Stimulated activated naive CD8-positive, alpha-beta T cell treated with anti-CD3 and anti-CD28 coated beads, Interleukin-15, amount 100 ng/mL, for 72 hours (primary cell): ENCODE data around the gene GMDS.

Experiments
- ATAC-seq: fragments of 150-1000 bp; cut with Tn5 transposase; 2 replicates; pipeline ENCODE4 v1.10.0; 2021; ENCODE audit warnings: mild to moderate bottlenecking, moderate library complexity
- DNase-seq, 2 donors: peaks; one replicate each; pipeline ENCODE4 v3.0.0; 2021 to 2022
- H3K27ac Mint-ChIP-seq, 2 donors: one replicate each; pipeline ENCODE4 v1.8.0; 2022; ENCODE audit warnings: mild to moderate bottlenecking in 2 of 2, mixed read lengths in 2 of 2, moderate library complexity in 2 of 2
- H3K27me3 Mint-ChIP-seq: one replicate; pipeline ENCODE4 v1.8.0; 2022; ENCODE audit warnings: mixed read lengths
- H3K4me1 Mint-ChIP-seq: one replicate; pipeline ENCODE4 v1.8.0; 2022; ENCODE audit warnings: mild to moderate bottlenecking, mixed read lengths
- H3K4me3 Mint-ChIP-seq, 2 donors: one replicate each; pipeline ENCODE4 v1.8.0; 2022; ENCODE audit warnings: mild to moderate bottlenecking in 2 of 2, mixed read lengths in 2 of 2, moderate library complexity in 1 of 2
- H3K9me3 Mint-ChIP-seq, 2 donors: one replicate each; pipeline ENCODE4 v1.8.0; 2022; ENCODE audit warnings: mixed read lengths in 2 of 2

GMDS gene

DNA sequence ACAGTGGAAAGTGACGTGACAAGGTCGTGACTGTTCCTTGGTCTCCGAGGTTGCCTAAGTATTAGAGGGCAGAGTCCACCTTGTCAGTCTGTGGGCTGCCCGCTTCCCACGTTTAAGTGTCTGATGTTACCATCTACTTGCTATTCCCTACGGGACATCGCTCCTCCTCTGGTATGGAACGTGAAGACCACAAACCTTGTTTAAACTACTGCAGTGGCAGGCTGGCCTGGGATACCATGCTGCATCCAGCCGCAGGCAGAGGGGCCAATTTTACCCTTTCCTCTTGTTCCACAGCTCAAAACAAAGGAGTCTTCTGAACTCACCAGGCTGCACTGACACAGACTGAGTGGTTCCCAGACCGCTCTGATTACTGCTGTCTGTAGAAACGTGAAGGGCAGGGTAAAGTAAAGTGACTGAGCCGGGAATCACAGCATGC, 359.8 kb downstream of the GMDS start:
- H3K4me3 Mint-ChIP-seq: no peak overlapping the region
- H3K9me3 Mint-ChIP-seq: peaks cover 0 to 5% of the 10 kb centered on the region in 2 donors
- H3K4me1 Mint-ChIP-seq: peaks cover 6% of the 10 kb centered on the region
- H3K27me3 Mint-ChIP-seq: no peaks in the 10 kb centered on the region
- ATAC-seq (no peak), DNase-seq (no peak)
- H3K27ac Mint-ChIP-seq: no peak overlapping the region

DNA sequence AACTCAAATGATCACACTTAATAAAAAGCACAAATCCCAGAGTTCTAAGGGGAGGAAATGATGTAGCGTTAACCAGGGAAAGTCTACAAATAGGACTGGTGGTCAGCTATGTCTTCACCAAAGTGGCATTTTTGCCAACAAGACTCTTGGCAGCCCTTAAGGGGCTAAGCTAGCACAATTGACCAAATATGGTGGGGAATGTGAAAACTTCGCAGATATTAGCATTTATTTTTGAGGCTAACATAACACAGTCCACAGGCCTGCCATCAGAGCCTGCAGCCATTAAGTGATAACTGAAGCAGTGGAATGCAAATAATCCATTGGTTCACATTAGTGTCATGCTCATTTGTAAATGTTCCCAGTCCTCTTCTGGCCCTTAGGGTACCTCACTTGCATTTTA, 361.1 kb downstream of the GMDS start:
- Mint-ChIP-seq H3K4me1 (no peaks in the 10 kb centered on the region), H3K27ac (no peak overlapping the region), H3K27me3 (no peaks in the 10 kb centered on the region), H3K4me3 (no peak overlapping the region), H3K9me3 (no peaks in the 10 kb centered on the region)
- ATAC-seq (no peak), DNase-seq (no peak)

DNA sequence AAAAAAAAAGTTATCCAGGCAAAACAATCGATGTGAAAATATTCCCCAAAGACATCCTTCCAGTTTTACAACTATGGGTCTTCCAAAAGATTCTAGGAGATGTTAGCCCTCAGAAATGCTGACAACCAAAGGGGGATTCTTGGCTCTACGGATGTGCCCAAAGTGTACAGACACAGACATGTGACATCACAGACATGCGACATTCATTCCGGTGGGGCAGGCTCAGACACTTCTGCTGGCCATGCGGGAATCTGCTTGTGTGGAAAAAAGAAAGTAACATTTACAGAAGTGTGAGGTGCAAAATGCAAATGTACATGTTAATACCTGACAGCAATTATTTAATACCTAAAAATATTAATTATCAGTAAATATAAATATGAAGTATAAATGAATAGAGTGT, 367.1 kb downstream of the GMDS start:
- no peak for DNase-seq
- Mint-ChIP-seq H3K27me3 (no peaks in the 10 kb centered on the region), H3K27ac (no peak overlapping the region), H3K9me3 (no peaks in the 10 kb centered on the region), H3K4me3 (no peak overlapping the region), H3K4me1 (no peaks in the 10 kb centered on the region)
- ATAC-seq: no peak

GRCh38 chr6:1873781-1874180, 371.6 kb downstream of the GMDS start:
- Mint-ChIP-seq H3K4me3 (no peak overlapping the region), H3K27ac (peak overlapping the region in 1 of 2 donors; percentile 27), H3K9me3 (no peaks in the 10 kb centered on the region), H3K4me1 (no peaks in the 10 kb centered on the region), H3K27me3 (no peaks in the 10 kb centered on the region)
- no peak for ATAC-seq
- DNase-seq: no peak

DNA sequence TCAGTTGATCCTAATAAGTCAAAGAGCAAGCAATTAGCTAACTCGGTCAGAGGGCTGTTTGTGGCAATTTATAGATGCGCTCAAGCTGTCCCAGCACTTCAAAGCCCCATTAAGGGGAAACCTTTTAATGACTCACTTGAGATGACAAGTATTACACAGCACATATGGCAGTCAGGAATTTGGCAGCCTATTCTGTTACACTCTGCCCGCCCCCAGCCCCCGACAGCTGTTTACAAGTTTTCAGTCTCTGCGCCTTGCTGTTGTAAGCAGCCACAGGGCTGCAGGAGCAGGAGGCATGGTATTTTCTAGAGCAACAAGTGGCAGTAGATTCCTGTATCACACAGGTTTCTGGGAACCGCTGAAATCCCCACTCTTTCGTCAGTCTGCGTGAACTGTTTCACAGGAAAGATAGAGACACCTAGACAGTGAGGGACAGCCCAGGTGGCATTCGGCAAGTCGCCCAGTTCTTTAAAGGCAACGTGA, 372.7 kb downstream of the GMDS start:
- no peaks in the 10 kb centered on the region for H3K27me3 Mint-ChIP-seq

DNA sequence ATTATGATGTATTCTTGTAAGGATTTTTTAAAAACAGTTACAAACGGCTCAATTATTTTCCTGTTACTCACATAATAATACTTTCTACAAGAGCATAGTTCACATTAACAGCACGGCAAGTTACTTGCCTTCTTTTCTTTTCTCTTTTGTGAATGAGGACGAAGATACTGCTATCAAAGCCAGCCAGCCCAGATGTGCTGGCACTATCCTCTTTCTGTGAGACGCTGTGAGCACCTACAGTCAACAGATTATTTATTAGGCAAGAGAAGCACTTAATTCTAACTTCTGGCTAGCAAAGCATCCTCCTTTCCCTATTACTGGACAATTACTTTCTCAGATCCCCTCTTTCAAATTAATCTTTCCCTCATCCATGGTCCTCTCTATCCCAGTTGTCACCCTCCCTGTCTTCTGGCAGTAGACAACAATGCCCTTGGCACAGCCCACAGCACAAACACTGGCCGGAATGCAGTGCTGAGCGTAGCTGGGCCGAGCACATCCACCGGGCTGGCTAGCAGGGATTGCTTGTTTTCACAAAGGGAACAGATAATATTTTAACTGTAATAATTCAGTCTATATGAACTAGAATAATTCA, 373.6 kb downstream of the GMDS start:
- H3K4me3 Mint-ChIP-seq: no peak overlapping the region
- ATAC-seq (no peak), DNase-seq (no peak)
- H3K4me1 Mint-ChIP-seq: no peaks in the 10 kb centered on the region
- no peaks in the 10 kb centered on the region for H3K9me3 Mint-ChIP-seq
- H3K27me3 Mint-ChIP-seq: no peaks in the 10 kb centered on the region
- H3K27ac Mint-ChIP-seq: no peak overlapping the region

More for the DNA sequence above, 372.7 kb downstream of the GMDS start:
- ATAC-seq: no peak
- Mint-ChIP-seq H3K4me3 (no peak overlapping the region), H3K4me1 (no peaks in the 10 kb centered on the region), H3K9me3 (no peaks in the 10 kb centered on the region), H3K27ac (no peak overlapping the region)
- DNase-seq: no peak

DNA sequence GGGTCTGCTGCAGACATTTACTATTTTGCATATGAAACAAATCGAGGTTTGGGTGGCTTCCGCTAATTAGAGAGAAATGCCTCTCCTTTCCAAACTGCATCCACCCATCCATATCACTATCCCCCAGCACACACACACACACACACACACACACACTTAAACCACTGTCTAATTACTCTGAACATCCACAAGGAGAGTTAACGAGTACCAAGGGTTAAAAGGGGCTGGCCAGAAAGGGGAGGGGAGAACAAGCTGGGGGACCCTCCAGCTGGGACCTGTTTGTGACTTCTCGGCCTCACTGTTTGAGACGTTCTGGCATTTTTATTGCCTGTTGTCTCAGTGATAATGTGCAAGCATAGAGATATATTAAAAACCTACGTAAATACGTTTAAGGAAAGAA, 374.5 kb downstream of the GMDS start:
- DNase-seq (no peak), ATAC-seq (no peak)
- no peaks in the 10 kb centered on the region for H3K9me3 Mint-ChIP-seq
- H3K4me3 Mint-ChIP-seq: no peak overlapping the region
- no peaks in the 10 kb centered on the region for H3K27me3 Mint-ChIP-seq
- H3K27ac Mint-ChIP-seq: no peak overlapping the region
- no peaks in the 10 kb centered on the region for H3K4me1 Mint-ChIP-seq

DNA sequence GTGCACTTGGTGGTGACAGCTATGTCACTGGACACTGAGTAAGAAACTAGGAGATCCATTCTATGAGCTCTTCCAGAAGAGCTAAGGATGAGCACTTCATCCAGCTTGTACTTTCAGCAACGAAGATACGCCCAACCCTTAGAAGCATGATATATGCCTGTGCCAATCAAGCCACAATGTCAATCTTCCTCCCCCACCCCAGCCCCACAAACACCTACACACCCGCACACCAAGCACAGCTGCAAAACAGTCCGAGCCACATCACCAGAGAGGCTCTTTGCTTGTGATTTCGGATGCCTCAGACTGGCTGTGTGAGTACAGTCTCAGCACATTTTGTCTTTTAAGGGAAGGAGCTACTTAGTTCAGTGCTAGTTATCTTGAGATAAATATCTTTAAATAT, 375.2 kb downstream of the GMDS start:
- no peak overlapping the region for H3K27ac Mint-ChIP-seq
- no peak overlapping the region for H3K4me3 Mint-ChIP-seq

DNA sequence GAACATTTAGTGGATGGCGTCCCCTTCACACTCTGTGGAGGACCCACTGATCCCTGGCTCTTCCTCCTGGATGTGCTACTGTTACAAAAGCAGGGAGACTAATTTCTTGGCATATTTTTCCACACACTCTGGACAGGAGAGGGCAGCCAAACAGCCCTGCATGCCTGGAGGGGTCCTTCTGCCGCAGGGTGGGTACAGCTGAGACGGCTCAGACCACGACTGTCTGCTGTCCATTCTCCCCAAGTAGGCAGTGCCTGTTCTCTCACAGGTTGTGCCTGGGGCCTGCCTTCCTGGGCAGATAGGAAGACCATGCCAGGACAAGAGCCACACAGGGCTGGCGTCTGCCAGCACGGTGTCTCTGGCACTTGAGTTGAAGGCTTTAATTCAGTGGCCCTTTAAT, 375.6 kb downstream of the GMDS start:
- Mint-ChIP-seq H3K27ac (no peak overlapping the region), H3K27me3 (no peaks in the 10 kb centered on the region), H3K4me1 (no peaks in the 10 kb centered on the region), H3K4me3 (no peak overlapping the region), H3K9me3 (no peaks in the 10 kb centered on the region)
- no peak for DNase-seq
- ATAC-seq: no peak

More for the DNA sequence above, 375.2 kb downstream of the GMDS start:
- Mint-ChIP-seq H3K4me1 (no peaks in the 10 kb centered on the region), H3K9me3 (no peaks in the 10 kb centered on the region), H3K27me3 (no peaks in the 10 kb centered on the region)
- no peak for ATAC-seq
- no peak for DNase-seq

DNA sequence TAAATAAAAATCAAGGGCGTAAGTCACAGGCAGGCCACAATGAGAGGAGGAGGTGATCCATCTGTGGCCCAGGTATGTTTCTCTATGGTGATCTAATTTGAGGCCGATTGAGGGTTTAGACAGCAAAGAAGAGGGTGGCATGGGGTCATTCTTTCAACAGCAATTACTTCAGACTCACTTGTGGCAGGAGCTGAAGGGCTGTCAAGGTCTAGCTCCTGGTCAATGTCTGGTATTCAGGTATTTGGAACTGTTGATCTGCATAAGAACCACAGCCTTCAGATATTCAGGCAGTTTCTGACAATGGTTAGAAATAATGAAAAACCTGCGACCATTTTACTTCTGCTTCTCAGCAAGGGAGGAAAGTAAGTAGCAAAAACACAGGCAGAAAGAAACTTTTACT, 376.1 kb downstream of the GMDS start:
- no peak overlapping the region for H3K27ac Mint-ChIP-seq
- H3K4me1 Mint-ChIP-seq: no peaks in the 10 kb centered on the region
- DNase-seq (no peak), ATAC-seq (no peak)
- no peak overlapping the region for H3K4me3 Mint-ChIP-seq
- no peaks in the 10 kb centered on the region for H3K9me3 Mint-ChIP-seq
- no peaks in the 10 kb centered on the region for H3K27me3 Mint-ChIP-seq

DNA sequence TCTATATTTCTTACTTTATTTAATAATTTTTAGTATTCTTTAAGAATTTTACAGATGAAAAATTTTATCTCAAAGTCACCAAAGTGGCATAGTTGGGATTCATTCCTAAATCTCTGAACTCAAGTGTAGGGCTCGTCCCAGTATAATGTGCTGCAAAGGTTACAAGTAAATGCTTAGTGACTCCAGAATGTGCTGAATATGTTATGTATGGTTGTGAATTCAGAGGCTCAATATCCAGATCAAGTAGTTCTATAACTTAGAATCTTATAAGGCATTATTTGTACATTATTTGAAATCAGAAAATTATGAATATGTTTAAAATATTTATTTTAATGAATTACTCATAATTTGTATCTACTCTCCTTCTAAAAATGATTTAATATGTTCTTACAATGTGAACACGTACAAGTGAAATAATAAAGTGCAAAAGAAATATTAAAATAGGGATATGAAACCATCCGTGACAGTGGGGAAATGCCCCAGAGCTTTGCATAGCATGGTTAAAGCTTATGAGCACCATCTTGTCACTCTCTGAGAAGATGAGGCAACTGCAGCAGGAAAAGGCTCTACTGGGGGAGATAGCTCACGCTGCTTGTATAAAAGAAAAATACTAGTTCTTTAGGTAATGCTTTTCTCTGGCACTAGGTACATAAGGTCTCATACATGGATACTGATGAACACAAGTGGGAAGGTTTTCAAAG, 376.7 kb downstream of the GMDS start:
- no peak for ATAC-seq
- Mint-ChIP-seq H3K4me1 (no peaks in the 10 kb centered on the region), H3K9me3 (no peaks in the 10 kb centered on the region), H3K4me3 (no peak overlapping the region), H3K27me3 (no peaks in the 10 kb centered on the region), H3K27ac (no peak overlapping the region)
- no peak for DNase-seq

DNA sequence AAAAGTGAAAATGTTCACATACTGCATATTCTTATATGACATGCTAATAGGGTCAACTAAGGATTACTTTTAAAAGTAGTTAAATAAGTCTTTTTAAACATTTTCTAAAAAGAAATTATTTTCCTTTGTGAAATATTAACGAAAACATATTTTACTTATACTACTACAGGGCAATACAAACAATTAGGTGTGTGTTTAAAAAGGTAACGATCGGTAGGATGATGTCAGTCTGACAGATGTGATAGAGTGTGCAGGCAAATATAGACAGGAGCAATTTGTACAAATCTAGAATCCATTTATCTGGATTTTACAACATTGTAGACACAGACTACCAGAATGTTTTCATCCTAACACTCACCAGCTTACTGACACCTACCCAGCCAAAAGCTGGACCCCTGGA, 378.2 kb downstream of the GMDS start:
- H3K27ac Mint-ChIP-seq: no peak overlapping the region

GRCh38 chr6:1865585-1865984, 379.8 kb downstream of the GMDS start:
- no peak for DNase-seq
- Mint-ChIP-seq H3K9me3 (no peaks in the 10 kb centered on the region), H3K27ac (peak overlapping the region in 1 of 2 donors; percentile 16), H3K4me3 (no peak overlapping the region), H3K27me3 (no peaks in the 10 kb centered on the region), H3K4me1 (no peaks in the 10 kb centered on the region)
- ATAC-seq: no peak

More for the DNA sequence above, 378.2 kb downstream of the GMDS start:
- ATAC-seq (no peak), DNase-seq (no peak)
- H3K4me1 Mint-ChIP-seq: no peaks in the 10 kb centered on the region
- H3K27me3 Mint-ChIP-seq: no peaks in the 10 kb centered on the region
- H3K9me3 Mint-ChIP-seq: no peaks in the 10 kb centered on the region
- H3K4me3 Mint-ChIP-seq: no peak overlapping the region

DNA sequence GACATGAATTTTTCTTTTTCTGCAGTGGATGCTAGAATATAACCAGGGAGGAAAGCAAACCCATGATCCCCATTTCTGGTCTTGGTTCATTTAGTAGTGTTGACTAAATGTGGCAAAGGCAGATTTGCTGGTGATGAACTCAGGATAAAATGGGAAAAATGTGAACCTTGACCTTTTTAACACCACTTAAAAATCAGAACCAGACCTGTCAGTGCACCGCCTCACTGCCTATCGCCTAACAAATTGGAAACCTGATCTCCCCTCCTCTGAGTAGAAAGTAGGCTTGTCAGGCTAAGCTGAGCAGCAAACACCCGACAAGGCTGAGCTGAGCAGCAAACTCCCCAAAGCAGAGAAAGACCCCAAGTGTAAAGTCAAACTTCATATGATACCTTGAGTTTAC, 380.9 kb downstream of the GMDS start:
- no peaks in the 10 kb centered on the region for H3K4me1 Mint-ChIP-seq
- no peak overlapping the region for H3K27ac Mint-ChIP-seq
- no peak for DNase-seq
- no peaks in the 10 kb centered on the region for H3K27me3 Mint-ChIP-seq
- H3K4me3 Mint-ChIP-seq: no peak overlapping the region
- no peak for ATAC-seq
- no peaks in the 10 kb centered on the region for H3K9me3 Mint-ChIP-seq

GRCh38 chr6:1862411-1862810, 383.0 kb downstream of the GMDS start:
- Mint-ChIP-seq H3K4me1 (no peaks in the 10 kb centered on the region), H3K27me3 (no peaks in the 10 kb centered on the region), H3K4me3 (no peak overlapping the region), H3K9me3 (no peaks in the 10 kb centered on the region), H3K27ac (no peak overlapping the region)
- ATAC-seq (no peak), DNase-seq (no peak)

- H3K27ac Mint-ChIP-seq: peak overlapping the region in 1 of 2 donors; percentile 85
- ATAC-seq (no peak), DNase-seq (no peak)
- no peak overlapping the region for H3K4me3 Mint-ChIP-seq
- no peaks in the 10 kb centered on the region for H3K9me3 Mint-ChIP-seq
- no peaks in the 10 kb centered on the region for H3K27me3 Mint-ChIP-seq
- no peaks in the 10 kb centered on the region for H3K4me1 Mint-ChIP-seq
Measured at GRCh38 chr6:1860756-1861348, 384.6 kb downstream of the GMDS start.
